ENCODE data around the gene KRTAP5-3. TPM values are rescaled to one million over a fixed set of nuclear protein-coding genes. Genes with fewer than 3 reads are reported as not detected.

KRTAP5-3 gene
- total and polyA plus RNA-seq, 2 of the 8 experiments (the other 6 are each of a cell fraction or from before 2014, with no cell fraction given), result not detected

DNA sequence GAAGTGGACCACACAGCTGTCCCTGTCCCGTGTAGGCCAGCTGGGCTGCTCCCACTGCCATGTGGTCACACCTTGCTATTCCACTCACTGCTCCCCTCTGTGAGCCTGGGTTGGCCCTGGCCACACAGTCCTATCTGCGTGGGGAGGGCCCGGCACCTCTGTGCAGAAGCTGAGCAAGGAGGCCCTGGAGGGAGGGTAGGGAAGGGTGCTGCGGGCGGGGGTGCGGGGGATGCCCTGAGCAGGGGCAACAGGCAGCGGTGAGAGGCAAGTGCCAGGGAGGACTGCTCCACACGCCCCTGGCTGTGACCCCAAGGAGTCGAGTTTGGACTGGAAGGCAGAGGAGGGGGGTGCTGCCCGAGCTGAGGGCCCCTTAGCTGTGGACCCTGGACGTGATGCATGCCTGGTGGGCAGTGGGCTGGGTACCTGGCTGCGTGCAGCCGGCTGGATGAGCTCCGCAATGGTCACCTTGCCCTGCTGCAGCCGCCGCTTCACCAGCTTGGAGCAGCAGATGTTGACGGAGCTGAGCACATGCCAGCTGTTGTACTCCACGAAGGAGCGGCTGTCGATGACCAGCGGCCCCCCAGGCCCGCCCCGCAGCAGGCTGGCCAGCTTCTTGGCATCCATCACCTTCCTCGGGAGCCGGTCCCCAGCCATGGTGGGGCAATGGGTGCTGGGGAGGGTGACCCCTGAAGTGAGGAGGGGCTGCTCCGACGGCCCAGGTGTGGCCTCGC is 42.9 kb downstream of the KRTAP5-3 start (continued):
- TF ChIP-seq POLR2A (IDR thresholded peaks at IDR 0.05; ENCODE audit: control extremely low read depth in 1 of 2, low read depth in 2 of 2, low read length in 2 of 2) (no peak), CHD1 (IDR thresholded peaks at IDR 0.05; ENCODE audit: low read depth, low read length) (no peak), HDAC2 (IDR thresholded peaks at IDR 0.05; ENCODE audit: borderline replicate concordance in 1 of 2, low read depth in 2 of 2, low read length in 2 of 2) (no peak), CHD2 (IDR thresholded peaks at IDR 0.05; ENCODE audit: low read length) (no peak), RXRA (IDR thresholded peaks at IDR 0.05; ENCODE audit: insufficient read depth, low read depth, low read length) (no peak), SUZ12 (IDR thresholded peaks at IDR 0.05; ENCODE audit: low read length) (no peak), EGR1 (IDR thresholded peaks at IDR 0.05; ENCODE audit: borderline replicate concordance, low read depth, low read length) (no peak)

Measured in H1 (cell line).